SK-N-SH (cell line): ENCODE measurements around the gene RASA3. TPM values are rescaled to one million over a fixed set of nuclear protein-coding genes. Genes with fewer than 3 reads are reported as not detected.
A peak's percentile ranks its signal among the peaks of the same experiment; 100 is the strongest.
"Not testable (repeated sequence)": the region's sequence is repeated elsewhere in the genome, so short reads cannot be mapped to it uniquely, and the experiment has no call there.

ENCODE experiments used
- CTCF ChIA-PET: fragments of 300-600, 350-600 bp; formaldehyde crosslinking; extraction: SDS; loops from one replicate; lab custom pipeline; 2021; lab: Yijun Ruan, JAX
- POLR2A ChIA-PET: fragments of 350-600 bp; sonication (Branson Sonifier 250); formaldehyde crosslinking; extraction: SDS; loops from one replicate; lab custom pipeline; 2020; ENCODE audit warnings: antibody characterized with exemption, inconsistent platforms; lab: Yijun Ruan, JAX
- DNase-seq: peaks from one replicate; pipeline ENCODE4 v3.0.0; 2012
- H2AFZ ChIP-seq: fragments of 200-600 bp; sonication (generic); 2 replicates; pipeline ENCODE4 v1.8.1; 2016; ENCODE audit warnings: antibody characterized with exemption, mild to moderate bottlenecking, low read depth
- H3F3A ChIP-seq: fragments of 200-600 bp; sonication (generic); replicated peaks from 2 replicates; pipeline ENCODE3; 2016; ENCODE audit warnings: antibody characterized with exemption, mild to moderate bottlenecking; ENCODE audit not compliant: insufficient read depth
- H3K27ac ChIP-seq, 2 experiments: fragments of 200-500 bp in 1 of 2; fragments of 200-600 bp in 1 of 2; sonication (Bioruptor generic) in 1 of 2; sonication (generic), shearing (Covaris generic) in 1 of 2; 2 replicates each; pipeline versions ENCODE4 v1.5.1 to v1.6.1; 2014 to 2016; ENCODE audit warnings: low read depth in 2 of 2, inconsistent platforms in 1 of 2, low read length in 1 of 2, mild to moderate bottlenecking in 1 of 2, mixed read lengths in 1 of 2
- H3K27me3 ChIP-seq: fragments of 200-600 bp; sonication (generic), shearing (Covaris generic); 2 replicates; pipeline ENCODE4 v1.6.1; 2016; ENCODE audit warnings: mixed run types; ENCODE audit not compliant: insufficient read depth
- H3K36me3 ChIP-seq, 2 experiments: fragments of 200-500 bp in 1 of 2; fragments of 200-600 bp in 1 of 2; sonication (Bioruptor generic) in 1 of 2; sonication (generic) in 1 of 2; replicated peaks in 1 of 2; 2 replicates each; pipeline versions ENCODE3 to v1.5.1; 2014 to 2016; ENCODE audit warnings: low read length in 1 of 2, mild to moderate bottlenecking in 1 of 2; ENCODE audit not compliant: insufficient read depth in 2 of 2, control insufficient read depth in 1 of 2
- H3K4me1 ChIP-seq, 2 experiments: fragments of 200-500 bp in 1 of 2; fragments of 200-600 bp in 1 of 2; sonication (Bioruptor generic) in 1 of 2; sonication (generic), shearing (Covaris generic) in 1 of 2; 2 replicates each; pipeline versions ENCODE4 v1.5.1 to v1.6.1; 2014 to 2016; ENCODE audit warnings: low read depth in 1 of 2, low read length in 1 of 2, mixed run types in 1 of 2; ENCODE audit not compliant: insufficient read depth in 2 of 2, control insufficient read depth in 1 of 2
- H3K4me2 ChIP-seq: fragments of 200-600 bp; sonication (generic), shearing (Covaris generic); 2 replicates; pipeline ENCODE4 v1.6.1; 2017; ENCODE audit warnings: mixed run types
- H3K4me3 ChIP-seq, 2 experiments: fragments of 200-500 bp in 1 of 2; fragments of 200-600 bp in 1 of 2; sonication (Bioruptor generic) in 1 of 2; sonication (generic), shearing (Covaris generic) in 1 of 2; 2 replicates each; pipeline versions ENCODE4 v1.5.1 to v1.8.1; 2014 to 2016; ENCODE audit warnings: low read depth in 2 of 2, inconsistent platforms in 1 of 2, low read length in 1 of 2, mild to moderate bottlenecking in 1 of 2, mixed read lengths in 1 of 2, moderate library complexity in 1 of 2
- H3K79me2 ChIP-seq: fragments of 200-600 bp; sonication (generic); 2 replicates; pipeline ENCODE4 v1.8.1; 2017; ENCODE audit warnings: mild to moderate bottlenecking; ENCODE audit not compliant: insufficient read depth
- H3K9ac ChIP-seq: fragments of 200-600 bp; sonication (generic); 2 replicates; pipeline ENCODE4 v1.6.1; 2017; ENCODE audit warnings: mixed run types
- H3K9me2 ChIP-seq: fragments of 200-600 bp; sonication (generic); 2 replicates; pipeline ENCODE4 v1.6.1; 2017; ENCODE audit warnings: mixed run types
- H3K9me3 ChIP-seq: fragments of 200-600 bp; sonication (generic); 2 replicates; pipeline ENCODE4 v1.6.1; 2017; ENCODE audit warnings: mixed run types, mild to moderate bottlenecking, moderate library complexity
- H4K20me1 ChIP-seq: fragments of 200-600 bp; sonication (generic); 2 replicates; pipeline ENCODE4 v1.6.1; 2017; ENCODE audit warnings: mild to moderate bottlenecking, mixed run types; ENCODE audit not compliant: insufficient read depth
- CTCF ChIP-seq: fragments of 200-600 bp; sonication (generic); IDR thresholded peaks from 2 replicates; pipeline ENCODE4 v1.6.1; 2017; ENCODE audit warnings: antibody characterized with exemption, mild to moderate bottlenecking, moderate library complexity
- EP300 ChIP-seq, 2 experiments: IDR thresholded peaks; 2 replicates each; pipeline versions ENCODE4 v1.4.0 to v1.6.1; 2012; ENCODE audit warnings: borderline replicate concordance in 1 of 2, low read depth in 1 of 2, low read length in 1 of 2
- FOXM1 ChIP-seq: IDR thresholded peaks from 2 replicates; pipeline ENCODE4 v1.4.0; 2012; ENCODE audit warnings: low read depth, mild to moderate bottlenecking
- IRF3 ChIP-seq: fragments of 150-350 bp; IDR thresholded peaks from 2 replicates; pipeline ENCODE4 v1.6.1; 2016; ENCODE audit warnings: mild to moderate bottlenecking, low read depth, low read length
- PBX3 ChIP-seq: IDR thresholded peaks from 2 replicates; pipeline ENCODE4; 2012
- TCF12 ChIP-seq: IDR thresholded peaks from 2 replicates; pipeline ENCODE4 v1.4.0; 2012
- USF2 ChIP-seq: fragments of 150-350 bp; IDR thresholded peaks from 2 replicates; pipeline ENCODE4 v1.6.1; 2017; ENCODE audit warnings: antibody characterized with exemption, low read length, low read depth, borderline replicate concordance
- whole genome bisulfite sequencing: methylation state at CpG from one replicate; pipeline ENCODE4 v1.1.6; 2017; ENCODE audit warnings: low lambda C conversion rate; 5-methylcytosine and 5-hydroxymethylcytosine counted together
- polyA plus RNA-seq, 3 experiments: library from polyadenylated mRNA; depleted of rRNA; stranded (reverse); fragments of >200 nt; gene quantifications; 2 replicates each; pipeline ENCODE4 v1.2.3, GENCODE V29; 2012

Gene RASA3
- polyA plus RNA-seq, 1 of the 3 experiments (the other 2 are of a cell fraction) = 25.1 TPM

GRCh38 chr13:114117341-114117874 lies 15.0 kb downstream of the RASA3 start:
- Histone ChIP-seq H3F3A (peaks cover 38% of the 10 kb centered on the region), H3K4me2 (0 out of 2 replicates have a peak overlapping the region, but pooled peaks have one; percentile 81), H3K79me2 (peaks cover 71% of the 10 kb centered on the region), H3K4me1 (peaks cover 37 to 44% of the 10 kb centered on the region in 2 experiments; a peak in 3 of 4 replicates)
- H3K27ac ChIP-seq, H3K9ac ChIP-seq, H3K4me3 ChIP-seq, H3K36me3 ChIP-seq, DNase-seq, H4K20me1 ChIP-seq, H3K9me2 ChIP-seq, H2AFZ ChIP-seq, H3K27me3 ChIP-seq, H3K9me3 ChIP-seq: not testable (repeated sequence)
- POLR2A ChIA-PET = interaction anchor here (1.2 kb wide), 1 partner anchor 14 kb away, joined by 3 read pairs; no protein-coding TSS in a partner anchor
- WGBS = 96% methylated on average over 20 of the region's 20 CpGs
- CTCF ChIA-PET = interaction anchor here (1.3 kb wide), 1 partner anchor 7 kb away, joined by 5 read pairs; no protein-coding TSS in a partner anchor

- POLR2A ChIA-PET = no interaction called here
- H3K4me2 ChIP-seq = no peak overlapping the region
- 96% methylated on average over 17 of the region's 17 CpGs for whole genome bisulfite sequencing
Observed at GRCh38 chr13:114116734-114117133, 15.7 kb downstream of the RASA3 start.

More at GRCh38 chr13:114116734-114117133, 15.7 kb downstream of the RASA3 start:
- Histone ChIP-seq H3K9ac (no peak overlapping the region), H3K79me2 (peaks cover 71% of the 10 kb centered on the region), H3F3A (peaks cover 38% of the 10 kb centered on the region), H3K9me2 (no peaks in the 10 kb centered on the region), H3K36me3 (peaks cover 0 to 3% of the 10 kb centered on the region in 2 experiments), H2AFZ (no peak overlapping the region), H3K4me1 (peaks cover 37 to 48% of the 10 kb centered on the region in 2 experiments), H4K20me1 (no peaks in the 10 kb centered on the region), H3K4me3 (no peak overlapping the region), H3K9me3 (no peaks in the 10 kb centered on the region), H3K27ac (no peak overlapping the region), H3K27me3 (no peaks in the 10 kb centered on the region)
- no peak for TF ChIP-seq FOXM1
- no peak for TF ChIP-seq IRF3
- no peak for TF ChIP-seq EP300 (IDR thresholded peaks at IDR 0.05; ENCODE audit: borderline replicate concordance in 1 of 2, low read depth in 1 of 2, low read length in 1 of 2)
- TF ChIP-seq PBX3 = no peak
- no peak for TF ChIP-seq USF2
- TF ChIP-seq TCF12 = no peak
- no peak for TF ChIP-seq CTCF
- DNase-seq = no peak
- CTCF ChIA-PET = no interaction called here
